GM23338 (cell line): ENCODE data around the gene THRB. TPM values are rescaled to one million over a fixed set of nuclear protein-coding genes. Genes with fewer than 3 reads are reported as not detected.

Experiments used
- ATAC-seq: fragments of 200-7000 bp; cut with Tn5 transposase; 3 replicates; pipeline ENCODE4 v1.9.1; 2020
- DNase-seq: peaks from one replicate; pipeline ENCODE4 v3.0.0-alpha.2; 2015; ENCODE audit warnings: low spot score
- H2AFZ ChIP-seq: fragments of 200-600 bp; sonication (generic); 2 replicates; pipeline ENCODE4 v1.8.0; 2016; ENCODE audit warnings: antibody characterized with exemption, mild to moderate bottlenecking, moderate library complexity
- H3F3A ChIP-seq: fragments of 200-600 bp; sonication (generic); replicated peaks from 2 replicates; pipeline ENCODE4 v1.8.0; 2017; ENCODE audit warnings: antibody characterized with exemption, mixed run types, low read depth
- H3K27ac ChIP-seq: fragments of 200-600 bp; sonication (generic); 2 replicates; pipeline ENCODE4 v1.6.1; 2016; ENCODE audit warnings: low read depth
- H3K27me3 ChIP-seq: fragments of 200-600 bp; sonication (generic); 2 replicates; pipeline ENCODE4 v1.8.0; 2016; ENCODE audit warnings: mild to moderate bottlenecking, mixed run types, moderate library complexity; ENCODE audit not compliant: insufficient read depth
- H3K36me3 ChIP-seq: fragments of 200-600 bp; sonication (generic); 2 replicates; pipeline ENCODE4 v1.8.0; 2016; ENCODE audit warnings: mild to moderate bottlenecking; ENCODE audit not compliant: insufficient read depth
- H3K4me1 ChIP-seq: fragments of 200-600 bp; sonication (generic); 2 replicates; pipeline ENCODE4 v1.8.0; 2016; ENCODE audit warnings: mild to moderate bottlenecking, moderate library complexity; ENCODE audit not compliant: insufficient read depth
- H3K4me2 ChIP-seq: fragments of 200-600 bp; sonication (generic); 2 replicates; pipeline ENCODE4 v1.7.1; 2017; ENCODE audit warnings: mixed run types
- H3K4me3 ChIP-seq: fragments of 200-600 bp; sonication (generic); 2 replicates; pipeline ENCODE4 v1.6.1; 2016; ENCODE audit warnings: mixed run types
- H3K79me2 ChIP-seq: fragments of 200-600 bp; sonication (generic); replicated peaks from 2 replicates; pipeline ENCODE4 v1.8.0; 2017; ENCODE audit warnings: mild to moderate bottlenecking; ENCODE audit not compliant: insufficient read depth
- H3K9me2 ChIP-seq: fragments of 200-600 bp; sonication (generic); 2 replicates; pipeline ENCODE4 v1.8.0; 2017; ENCODE audit not compliant: insufficient read depth
- H4K20me1 ChIP-seq: fragments of 200-600 bp; sonication (generic); replicated peaks from 2 replicates; pipeline ENCODE4 v1.8.0; 2017; ENCODE audit warnings: mild to moderate bottlenecking; ENCODE audit not compliant: insufficient read depth
- H3K27ac Mint-ChIP-seq: 2 replicates; pipeline ENCODE4 v1.8.0; 2020; ENCODE audit warnings: inconsistent platforms, mild to moderate bottlenecking, moderate library complexity, mixed read lengths
- H3K27me3 Mint-ChIP-seq: 3 replicates; pipeline ENCODE4 v1.8.0; 2022; ENCODE audit warnings: low read depth, mild to moderate bottlenecking, moderate library complexity, mixed read lengths, inconsistent platforms; ENCODE audit not compliant: insufficient read depth, poor library complexity
- H3K36me3 Mint-ChIP-seq: 3 replicates; pipeline ENCODE4 v1.8.0; 2021; ENCODE audit warnings: low read depth, mild to moderate bottlenecking, inconsistent platforms, moderate library complexity, mixed read lengths
- H3K4me1 Mint-ChIP-seq: 3 replicates; pipeline ENCODE4 v1.8.0; 2020; ENCODE audit warnings: mild to moderate bottlenecking, inconsistent platforms, mixed read lengths
- H3K4me3 Mint-ChIP-seq: 3 replicates; pipeline ENCODE4 v1.8.0; 2021; ENCODE audit warnings: moderate library complexity, mild to moderate bottlenecking, inconsistent platforms, mixed read lengths
- H3K9me3 Mint-ChIP-seq: 3 replicates; pipeline ENCODE4 v1.8.0; 2020; ENCODE audit warnings: moderate library complexity, mild to moderate bottlenecking, inconsistent platforms, mixed read lengths
- CREB1 ChIP-seq: fragments of 250-450 bp; sonication (Bioruptor Pico); IDR thresholded peaks from 2 replicates; pipeline ENCODE4 v1.5.0; 2020; ENCODE audit warnings: low read depth, mild to moderate bottlenecking, moderate library complexity
- CTCF ChIP-seq, 2 experiments: fragments of 200-600 bp in 1 of 2; sonication (generic) in 1 of 2; conservative IDR thresholded peaks; 2 replicates each; pipeline versions ENCODE4 v1.5.1 to v1.6.1; 2016 to 2017; ENCODE audit warnings: antibody characterized with exemption in 2 of 2, low read depth in 2 of 2, mild to moderate bottlenecking in 2 of 2, moderate library complexity in 1 of 2
- ETS1 ChIP-seq: IDR thresholded peaks from 2 replicates; pipeline ENCODE4 v1.6.1; 2016; ENCODE audit warnings: antibody characterized with exemption
- EZH2 ChIP-seq: fragments of 200-600 bp; sonication (generic); IDR thresholded peaks from one replicate; pipeline ENCODE4 v1.8.0; 2017; ENCODE audit warnings: antibody characterized with exemption, mild to moderate bottlenecking, low read depth; ENCODE audit not compliant: unreplicated experiment
- EZH2phosphoT487 ChIP-seq: fragments of 200-600 bp; sonication (generic); IDR thresholded peaks from one replicate; pipeline ENCODE4 v1.8.1; 2018; ENCODE audit warnings: antibody characterized with exemption; ENCODE audit not compliant: unreplicated experiment
- JUNB ChIP-seq: IDR thresholded peaks from one replicate; pipeline ENCODE4 v1.6.1; 2016; ENCODE audit warnings: antibody characterized with exemption; ENCODE audit not compliant: unreplicated experiment
- NANOG ChIP-seq: IDR thresholded peaks from 2 replicates; pipeline ENCODE4 v1.6.1; 2016; ENCODE audit warnings: antibody characterized with exemption, borderline replicate concordance
- POLR2AphosphoS5 ChIP-seq: IDR thresholded peaks from 2 replicates; pipeline ENCODE4 v1.6.1; 2016; ENCODE audit warnings: antibody characterized with exemption, low read depth
- REST ChIP-seq: IDR thresholded peaks from one replicate; pipeline ENCODE4 v1.6.1; 2018; ENCODE audit warnings: antibody characterized with exemption; ENCODE audit not compliant: unreplicated experiment
- STAT1 ChIP-seq: IDR thresholded peaks from one replicate; pipeline ENCODE4 v1.6.1; 2016; ENCODE audit warnings: antibody characterized with exemption; ENCODE audit not compliant: unreplicated experiment
- ZNF114 ChIP-seq: fragments of 250-450 bp; sonication (Bioruptor Pico); IDR thresholded peaks from 2 replicates; pipeline ENCODE4 v1.5.0; 2020; ENCODE audit warnings: mild to moderate bottlenecking, moderate library complexity
- ZNF331 ChIP-seq: fragments of 250-450 bp; sonication (Bioruptor Pico); IDR thresholded peaks from 2 replicates; pipeline ENCODE4 v1.5.0; 2020; ENCODE audit warnings: low read depth, mild to moderate bottlenecking, moderate library complexity
- ZNF462 ChIP-seq: fragments of 250-450 bp; sonication (Bioruptor Pico); IDR thresholded peaks from 2 replicates; pipeline ENCODE4 v1.5.0; 2020; ENCODE audit warnings: mild to moderate bottlenecking, moderate library complexity
- polyA plus RNA-seq: library from polyadenylated mRNA; unstranded; fragments of >200 nt; fragmentation: Nextera tagmentation; extraction: Ambion mirVana; gene quantifications from 2 replicates; pipeline ENCODE4 v1.2.1, GENCODE V29; 2016
- total RNA-seq: library from RNA; depleted of rRNA; stranded (reverse); fragments of >200 nt; shearing (Covaris generic); gene quantifications from 2 replicates; pipeline ENCODE4 v1.2.3, GENCODE V29; 2014

The THRB gene
- total and polyA plus RNA-seq, 2 experiments from 2014 or later = 1.7 to 3.2 TPM

GRCh38 chr3:24272875-24273274 is 221.8 kb downstream of the THRB start:
- H3K4me1 ChIP-seq = no peaks in the 10 kb centered on the region
- no peaks in the 10 kb centered on the region for H3K36me3 ChIP-seq
- Mint-ChIP-seq H3K27ac (no peak overlapping the region), H3K27me3 (no peaks in the 10 kb centered on the region), H3K9me3 (no peaks in the 10 kb centered on the region), H3K4me3 (no peak overlapping the region), H3K36me3 (no peaks in the 10 kb centered on the region), H3K4me1 (no peaks in the 10 kb centered on the region)
- H3F3A ChIP-seq = no peaks in the 10 kb centered on the region
- no peak overlapping the region for H3K27ac ChIP-seq
- H3K4me2 ChIP-seq = no peak overlapping the region
- no peaks in the 10 kb centered on the region for H3K79me2 ChIP-seq
- ATAC-seq (no peak), DNase-seq (no peak)
- no peak overlapping the region for H3K4me3 ChIP-seq
- no peaks in the 10 kb centered on the region for H3K27me3 ChIP-seq
- TF ChIP-seq POLR2AphosphoS5 (no peak), ETS1 (no peak), CTCF (conservative IDR thresholded peaks at IDR 0.05; ENCODE audit: low read depth in 2 of 2) (no peak), REST (no peak), ZNF462 (CRISPR knock-in tag) (no peak), JUNB (no peak), NANOG (no peak), CREB1 (CRISPR knock-in tag) (no peak), EZH2phosphoT487 (no peak), EZH2 (no peak), ZNF331 (CRISPR knock-in tag) (no peak), ZNF114 (CRISPR knock-in tag) (no peak), STAT1 (no peak)
- no peak overlapping the region for H2AFZ ChIP-seq
- H4K20me1 ChIP-seq = no peaks in the 10 kb centered on the region
- no peaks in the 10 kb centered on the region for H3K9me2 ChIP-seq
